Fibroblast of lung (primary cell): Measurements from ENCODE around the gene MAPKBP1. TPM values are rescaled to one million over a fixed set of nuclear protein-coding genes. Genes with fewer than 3 reads are reported as not detected.

Experiments used
- DNase-seq, 2 donors: peaks; one replicate each; pipeline versions ENCODE4 v3.0.0 to v3.0.0-alpha.2; 2010; ENCODE audit warnings: low read depth in 2 of 2
- H2AFZ ChIP-seq: 2 replicates; pipeline ENCODE4 v1.5.1; 2012; ENCODE audit warnings: low read length, control low read depth, inconsistent platforms
- H3K27ac ChIP-seq: 2 replicates; pipeline ENCODE4 v1.5.1; 2011; ENCODE audit warnings: low read length, control low read depth; ENCODE audit not compliant: insufficient read depth
- H3K27me3 ChIP-seq: 2 replicates; pipeline ENCODE4 v1.5.1; 2011; ENCODE audit warnings: mild to moderate bottlenecking, low read length; ENCODE audit not compliant: control insufficient read depth, insufficient read depth
- H3K36me3 ChIP-seq: 2 replicates; pipeline ENCODE4 v1.5.1; 2011; ENCODE audit warnings: low read length; ENCODE audit not compliant: control insufficient read depth, insufficient read depth
- H3K4me1 ChIP-seq: 2 replicates; pipeline ENCODE4 v1.5.1; 2011; ENCODE audit warnings: low read length; ENCODE audit not compliant: control insufficient read depth, insufficient read depth; ENCODE audit errors: extremely low read depth
- H3K4me2 ChIP-seq: 2 replicates; pipeline ENCODE4 v1.5.1; 2011; ENCODE audit warnings: low read length, control low read depth; ENCODE audit not compliant: insufficient read depth; ENCODE audit errors: extremely low read depth
- H3K4me3 ChIP-seq, 4 experiments: fragments of 200-600 bp in 1 of 4; sonication (generic) in 1 of 4; replicated peaks in 1 of 4; 2 replicates each; pipeline ENCODE4 v1.5.1; 2011 to 2016; ENCODE audit warnings: low read length in 4 of 4, low read depth in 3 of 4, mild to moderate bottlenecking in 3 of 4, control low read depth in 2 of 4, inconsistent platforms in 1 of 4, mixed read lengths in 1 of 4; ENCODE audit not compliant: insufficient read depth in 1 of 4; ENCODE audit errors: control extremely low read depth in 1 of 4
- H3K79me2 ChIP-seq: 2 replicates; pipeline ENCODE4 v1.5.1; 2012; ENCODE audit warnings: mild to moderate bottlenecking, low read length, inconsistent platforms; ENCODE audit not compliant: control insufficient read depth, insufficient read depth
- H3K9ac ChIP-seq: 2 replicates; pipeline ENCODE4 v1.5.1; 2011; ENCODE audit warnings: mild to moderate bottlenecking, low read length, control low read depth; ENCODE audit not compliant: insufficient read depth
- H3K9me3 ChIP-seq: 2 replicates; pipeline ENCODE4 v1.5.1; 2012; ENCODE audit warnings: low read depth, low read length; ENCODE audit not compliant: control insufficient read depth, insufficient read depth
- H4K20me1 ChIP-seq: 2 replicates; pipeline ENCODE4 v1.5.1; 2011; ENCODE audit warnings: low read length; ENCODE audit not compliant: control insufficient read depth, insufficient read depth; ENCODE audit errors: extremely low read depth
- CTCF ChIP-seq, 2 donors: IDR thresholded peaks in 1 of 2; conservative IDR thresholded peaks in 1 of 2; 1 replicate in 1 of 2; 2 replicates in 1 of 2; pipeline ENCODE4 v1.5.1; 2011 to 2012; ENCODE audit warnings: low read length in 2 of 2, control low read depth in 1 of 2, inconsistent platforms in 1 of 2, low read depth in 1 of 2, mild to moderate bottlenecking in 1 of 2
- EZH2 ChIP-seq: IDR thresholded peaks from 2 replicates; pipeline ENCODE4 v1.5.1; 2012; ENCODE audit warnings: low read length, control low read depth, mild to moderate bottlenecking; ENCODE audit errors: missing control alignments
- polyA plus RNA-seq, 2 donors: library from polyadenylated mRNA; depleted of rRNA in 1 of 2; stranded (reverse) in 1 of 2; unstranded in 1 of 2; fragments of >200 nt; gene quantifications; 2 replicates each; pipeline ENCODE4 v1.2.1, GENCODE V29; 2011 to 2012; ENCODE audit warnings: missing spikeins in 1 of 2
- total RNA-seq: library from RNA; depleted of rRNA; stranded (reverse); fragments of >200 nt; gene quantifications from 2 replicates; pipeline ENCODE4 v1.2.1, GENCODE V29; 2014

MAPKBP1 gene
- total and polyA plus RNA-seq, 2 donors (not counting 1 experiment from before 2014, with no cell fraction given): 2.8 to 20.8 TPM

GRCh38 chr15:41832875-41833274, 58.6 kb downstream of the MAPKBP1 start:
- Histone ChIP-seq H3K79me2 (no peaks in the 10 kb centered on the region), H4K20me1 (no peaks in the 10 kb centered on the region), H3K27ac (no peak overlapping the region), H3K9me3 (no peaks in the 10 kb centered on the region), H3K4me3 (no peak overlapping the region), H2AFZ (no peak overlapping the region), H3K27me3 (no peaks in the 10 kb centered on the region), H3K9ac (no peak overlapping the region), H3K4me2 (no peak overlapping the region), H3K4me1 (no peaks in the 10 kb centered on the region), H3K36me3 (no peaks in the 10 kb centered on the region)
- no peak for DNase-seq
- TF ChIP-seq EZH2: no peak
- no peak for TF ChIP-seq CTCF (conservative IDR thresholded peaks at IDR 0.05 in 1 of 2, IDR thresholded peaks at IDR 0.05 in 1 of 2; ENCODE audit: low read depth in 1 of 2, low read length in 2 of 2)

- no peak overlapping the region for H3K4me2 ChIP-seq
- TF ChIP-seq EZH2 (no peak), CTCF (conservative IDR thresholded peaks at IDR 0.05 in 1 of 2, IDR thresholded peaks at IDR 0.05 in 1 of 2; ENCODE audit: low read depth in 1 of 2, low read length in 2 of 2) (no peak)
- H4K20me1 ChIP-seq: no peaks in the 10 kb centered on the region
- H3K9ac ChIP-seq: no peak overlapping the region
- no peak overlapping the region for H3K4me3 ChIP-seq
- no peak for DNase-seq
- no peaks in the 10 kb centered on the region for H3K9me3 ChIP-seq
- H3K36me3 ChIP-seq: no peaks in the 10 kb centered on the region
- no peaks in the 10 kb centered on the region for H3K79me2 ChIP-seq
- no peaks in the 10 kb centered on the region for H3K4me1 ChIP-seq
- no peaks in the 10 kb centered on the region for H3K27me3 ChIP-seq
- no peak overlapping the region for H3K27ac ChIP-seq
- no peak overlapping the region for H2AFZ ChIP-seq
Measured at GRCh38 chr15:41834096-41834495, 59.8 kb downstream of the MAPKBP1 start.

GRCh38 chr15:41836073-41836472, 61.8 kb downstream of the MAPKBP1 start:
- DNase-seq: no peak
- H3K27me3 ChIP-seq: no peaks in the 10 kb centered on the region
- no peaks in the 10 kb centered on the region for H3K79me2 ChIP-seq
- H3K4me1 ChIP-seq: no peaks in the 10 kb centered on the region
- no peaks in the 10 kb centered on the region for H4K20me1 ChIP-seq
- H3K4me2 ChIP-seq: no peak overlapping the region
- no peak overlapping the region for H3K4me3 ChIP-seq
- TF ChIP-seq EZH2 (no peak), CTCF (conservative IDR thresholded peaks at IDR 0.05 in 1 of 2, IDR thresholded peaks at IDR 0.05 in 1 of 2; ENCODE audit: low read depth in 1 of 2, low read length in 2 of 2) (no peak)
- H2AFZ ChIP-seq: no peak overlapping the region
- H3K27ac ChIP-seq: no peak overlapping the region
- no peak overlapping the region for H3K9ac ChIP-seq
- H3K9me3 ChIP-seq: no peaks in the 10 kb centered on the region
- no peaks in the 10 kb centered on the region for H3K36me3 ChIP-seq
